Mesothelial cell of epicardium (in vitro differentiated cells): ENCODE data around the gene DGKB. TPM values are rescaled to one million over a fixed set of nuclear protein-coding genes. Genes with fewer than 3 reads are reported as not detected.

Experiments used
- DNase-seq, 2 experiments: peaks; one replicate each; pipeline ENCODE4 v3.0.0; 2021; ENCODE audit warnings: low spot score in 2 of 2; ENCODE audit not compliant: unreplicated experiment in 2 of 2
- H3K27ac Mint-ChIP-seq: 2 replicates; pipeline ENCODE4 v1.8.0; 2021; ENCODE audit warnings: mixed read lengths
- H3K27me3 Mint-ChIP-seq: 2 replicates; pipeline ENCODE4 v1.8.0; 2021; ENCODE audit warnings: low read depth, mixed read lengths
- H3K36me3 Mint-ChIP-seq: 2 replicates; pipeline ENCODE4 v1.8.0; 2021; ENCODE audit warnings: mixed read lengths
- H3K4me1 Mint-ChIP-seq: 2 replicates; pipeline ENCODE4 v1.8.0; 2021; ENCODE audit warnings: mixed read lengths
- H3K4me3 Mint-ChIP-seq: 2 replicates; pipeline ENCODE4 v1.8.0; 2021; ENCODE audit warnings: mild to moderate bottlenecking, moderate library complexity, mixed read lengths
- H3K9me3 Mint-ChIP-seq: 2 replicates; pipeline ENCODE4 v1.8.0; 2021; ENCODE audit warnings: mixed read lengths
- total RNA-seq: library from RNA; stranded (reverse); gene quantifications from 3 replicates; pipeline ENCODE4 v1.2.1, GENCODE V29; 2021
- TF ChIP-seq, protein P1 (sequence below): fragments of 200-600 bp; sonication (generic); IDR thresholded peaks from one replicate; pipeline ENCODE4 v1.5.0; 2021; ENCODE audit warnings: antibody characterized with exemption; ENCODE audit not compliant: unreplicated experiment

The DGKB gene
- total RNA-seq, 1 donor from 2014 or later, result 3.9 TPM

DNA sequence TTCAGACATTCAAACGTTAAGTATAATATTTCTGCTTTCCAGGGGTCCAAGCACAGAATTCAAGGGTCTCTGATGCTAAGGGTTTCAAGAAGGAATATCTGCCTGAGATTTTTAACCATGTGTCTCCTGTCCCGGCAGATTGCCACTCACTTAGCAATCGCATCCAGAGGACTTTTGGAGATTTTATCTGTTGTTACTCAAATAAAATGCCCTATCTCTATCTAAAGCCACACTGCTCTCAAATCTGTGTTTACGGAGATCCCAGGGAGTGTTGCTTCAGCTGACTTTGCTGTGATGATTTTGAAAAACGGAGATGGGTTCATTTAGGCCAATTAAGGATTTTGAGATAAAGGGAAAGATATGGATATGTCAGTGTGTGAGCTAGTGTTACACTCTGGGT, 359.9 kb downstream of the DGKB start:
- Mint-ChIP-seq H3K27me3 (peaks cover 2% of the 10 kb centered on the region), H3K4me3 (no peak overlapping the region), H3K9me3 (no peaks in the 10 kb centered on the region), H3K27ac (no peak overlapping the region), H3K4me1 (no peaks in the 10 kb centered on the region), H3K36me3 (no peaks in the 10 kb centered on the region)
- TF ChIP-seq, protein P1, sequence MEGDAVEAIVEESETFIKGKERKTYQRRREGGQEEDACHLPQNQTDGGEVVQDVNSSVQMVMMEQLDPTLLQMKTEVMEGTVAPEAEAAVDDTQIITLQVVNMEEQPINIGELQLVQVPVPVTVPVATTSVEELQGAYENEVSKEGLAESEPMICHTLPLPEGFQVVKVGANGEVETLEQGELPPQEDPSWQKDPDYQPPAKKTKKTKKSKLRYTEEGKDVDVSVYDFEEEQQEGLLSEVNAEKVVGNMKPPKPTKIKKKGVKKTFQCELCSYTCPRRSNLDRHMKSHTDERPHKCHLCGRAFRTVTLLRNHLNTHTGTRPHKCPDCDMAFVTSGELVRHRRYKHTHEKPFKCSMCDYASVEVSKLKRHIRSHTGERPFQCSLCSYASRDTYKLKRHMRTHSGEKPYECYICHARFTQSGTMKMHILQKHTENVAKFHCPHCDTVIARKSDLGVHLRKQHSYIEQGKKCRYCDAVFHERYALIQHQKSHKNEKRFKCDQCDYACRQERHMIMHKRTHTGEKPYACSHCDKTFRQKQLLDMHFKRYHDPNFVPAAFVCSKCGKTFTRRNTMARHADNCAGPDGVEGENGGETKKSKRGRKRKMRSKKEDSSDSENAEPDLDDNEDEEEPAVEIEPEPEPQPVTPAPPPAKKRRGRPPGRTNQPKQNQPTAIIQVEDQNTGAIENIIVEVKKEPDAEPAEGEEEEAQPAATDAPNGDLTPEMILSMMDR, result no peak
- no peak for DNase-seq

DNA sequence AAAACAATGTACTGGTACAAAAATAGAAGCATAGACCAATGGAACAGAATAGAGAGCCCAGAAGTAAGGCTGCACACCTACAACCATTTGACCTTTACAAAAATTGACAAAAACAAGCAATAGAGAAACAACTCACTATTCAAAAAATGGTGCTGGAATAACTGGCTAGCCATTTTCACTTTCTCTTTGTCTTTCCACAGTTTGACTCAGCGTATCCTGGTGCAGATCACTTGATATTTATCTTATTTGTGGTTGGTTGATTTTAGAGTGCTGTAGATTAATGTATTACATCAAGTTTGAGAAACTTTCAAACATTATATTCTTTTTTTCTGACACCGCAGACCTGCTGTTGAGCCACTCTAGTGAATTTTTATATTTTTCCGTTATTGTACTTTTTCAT, 381.4 kb downstream of the DGKB start:
- Mint-ChIP-seq H3K27ac (no peak overlapping the region), H3K27me3 (no peaks in the 10 kb centered on the region), H3K4me3 (no peak overlapping the region), H3K36me3 (no peaks in the 10 kb centered on the region), H3K4me1 (no peaks in the 10 kb centered on the region), H3K9me3 (peaks cover 22% of the 10 kb centered on the region)
- TF ChIP-seq, protein P1, result no peak
- no peak for DNase-seq

DNA sequence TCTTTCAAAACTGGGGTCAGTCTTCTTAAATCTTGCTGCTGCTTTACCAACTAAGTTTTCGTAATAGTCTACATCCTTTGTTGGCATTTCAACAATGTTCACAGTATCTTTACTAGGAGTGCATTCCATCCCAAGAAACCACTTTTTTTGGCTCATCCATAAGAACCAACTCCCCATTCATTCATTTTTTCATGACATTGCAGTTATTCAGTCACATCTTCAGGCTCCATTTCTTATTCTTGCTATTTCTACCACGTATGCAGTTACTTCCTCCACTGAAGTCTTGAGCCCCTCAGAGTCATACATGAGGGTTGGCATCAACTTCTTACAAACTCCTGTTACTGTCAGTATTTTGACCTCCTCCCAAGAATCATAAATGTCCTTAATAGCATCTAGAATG, 392.3 kb downstream of the DGKB start:
- Mint-ChIP-seq H3K9me3 (peaks cover 29% of the 10 kb centered on the region), H3K27me3 (no peaks in the 10 kb centered on the region), H3K4me3 (no peak overlapping the region), H3K4me1 (peaks cover 3% of the 10 kb centered on the region), H3K36me3 (peaks cover 2% of the 10 kb centered on the region), H3K27ac (no peak overlapping the region)
- TF ChIP-seq, protein P1, result no peak
- DNase-seq, result no peak

DNA sequence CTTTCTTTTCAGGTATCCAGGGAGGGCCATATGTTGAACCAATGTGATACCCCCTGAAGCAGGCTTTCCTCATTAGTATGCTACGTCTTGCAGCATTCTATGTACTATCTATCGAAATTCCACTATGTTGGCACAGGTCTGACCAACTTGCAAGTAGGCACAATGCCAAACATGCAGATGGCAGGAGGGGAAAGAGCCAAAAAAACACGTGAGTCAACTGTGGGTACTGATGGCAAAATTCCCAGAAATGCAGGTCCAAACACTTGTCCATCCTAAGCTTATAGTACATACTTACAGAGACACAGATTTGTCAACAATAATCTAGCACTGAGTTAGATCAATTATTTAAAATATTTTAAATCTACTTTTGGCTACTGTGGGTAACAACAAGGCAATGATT, 394.9 kb downstream of the DGKB start:
- Mint-ChIP-seq H3K4me1 (peaks cover under 1% of the 10 kb centered on the region), H3K9me3 (peaks cover 33% of the 10 kb centered on the region), H3K27me3 (no peaks in the 10 kb centered on the region), H3K36me3 (peaks cover 2% of the 10 kb centered on the region), H3K4me3 (no peak overlapping the region), H3K27ac (no peak overlapping the region)
- TF ChIP-seq, protein P1, result no peak
- no peak for DNase-seq

- no peaks in the 10 kb centered on the region for H3K27me3 Mint-ChIP-seq
- no peak overlapping the region for H3K27ac Mint-ChIP-seq
- no peak overlapping the region for H3K4me3 Mint-ChIP-seq
- no peak for DNase-seq
- H3K9me3 Mint-ChIP-seq, result peaks cover 41% of the 10 kb centered on the region
- H3K36me3 Mint-ChIP-seq, result no peaks in the 10 kb centered on the region
- TF ChIP-seq, protein P1, result no peak
- no peaks in the 10 kb centered on the region for H3K4me1 Mint-ChIP-seq
These were observed 396.6 kb downstream of the DGKB start for GRCh38 chr7:14505906-14506305.

- H3K27ac Mint-ChIP-seq, result no peak overlapping the region
- DNase-seq, result no peak
These were observed 398.4 kb downstream of the DGKB start for GRCh38 chr7:14504134-14504533.

More at GRCh38 chr7:14504134-14504533, 398.4 kb downstream of the DGKB start:
- Mint-ChIP-seq H3K36me3 (no peaks in the 10 kb centered on the region), H3K4me3 (no peak overlapping the region), H3K27me3 (no peaks in the 10 kb centered on the region), H3K4me1 (no peaks in the 10 kb centered on the region), H3K9me3 (peaks cover 25% of the 10 kb centered on the region)
- TF ChIP-seq, protein P1, result no peak
